Hepatocyte (in vitro differentiated cells): Measurements from ENCODE around the gene PNMA1. TPM values are rescaled to one million over a fixed set of nuclear protein-coding genes. Genes with fewer than 3 reads are reported as not detected.

Experiments used
- DNase-seq: peaks from one replicate; pipeline ENCODE4 v3.0.0-alpha.2; 2016; ENCODE audit warnings: low spot score
- H2AFZ ChIP-seq: fragments of 200-600 bp; sonication (generic); 2 replicates; pipeline ENCODE4 v1.6.0; 2016; ENCODE audit warnings: antibody characterized with exemption, mild to moderate bottlenecking
- H3K27ac ChIP-seq: fragments of 200-600 bp; sonication (generic); 2 replicates; pipeline ENCODE4 v1.5.1; 2016; ENCODE audit warnings: mild to moderate bottlenecking
- H3K27me3 ChIP-seq: fragments of 200-600 bp; sonication (generic); 2 replicates; pipeline ENCODE4 v1.6.1; 2016
- H3K36me3 ChIP-seq: fragments of 200-600 bp; sonication (generic); replicated peaks from 2 replicates; pipeline ENCODE4 v1.5.1; 2016; ENCODE audit warnings: low read depth; ENCODE audit not compliant: insufficient read depth
- H3K4me1 ChIP-seq: fragments of 200-600 bp; sonication (generic); 2 replicates; pipeline ENCODE4 v1.5.1; 2016; ENCODE audit warnings: mild to moderate bottlenecking, moderate library complexity; ENCODE audit not compliant: insufficient read depth
- H3K4me2 ChIP-seq: fragments of 200-600 bp; sonication (generic); 2 replicates; pipeline ENCODE4 v1.6.0; 2016
- H3K4me3 ChIP-seq: fragments of 200-600 bp; sonication (generic); 2 replicates; pipeline ENCODE4 v1.5.1; 2016; ENCODE audit warnings: mild to moderate bottlenecking
- H3K79me2 ChIP-seq: fragments of 200-600 bp; sonication (generic); 2 replicates; pipeline ENCODE4 v1.6.0; 2017; ENCODE audit warnings: mild to moderate bottlenecking
- H3K9me2 ChIP-seq: fragments of 200-600 bp; sonication (generic); replicated peaks from 2 replicates; pipeline ENCODE4 v1.6.0; 2017; ENCODE audit warnings: mild to moderate bottlenecking; ENCODE audit not compliant: insufficient read depth
- H3K9me3 ChIP-seq: fragments of 200-600 bp; sonication (generic); 2 replicates; pipeline ENCODE4 v1.5.1; 2016; ENCODE audit warnings: low read depth, mild to moderate bottlenecking
- H4K20me1 ChIP-seq: fragments of 200-600 bp; sonication (generic); 2 replicates; pipeline ENCODE4 v1.6.0; 2016; ENCODE audit warnings: mild to moderate bottlenecking; ENCODE audit not compliant: insufficient read depth, poor library complexity, severe bottlenecking
- EZH2 ChIP-seq: fragments of 200-600 bp; sonication (generic); IDR thresholded peaks from 2 replicates; pipeline ENCODE4 v1.6.1; 2016; ENCODE audit warnings: antibody characterized with exemption, mild to moderate bottlenecking, borderline replicate concordance
- EZH2phosphoT487 ChIP-seq: fragments of 200-600 bp; sonication (generic); IDR thresholded peaks from one replicate; pipeline ENCODE4 v1.6.1; 2018; ENCODE audit warnings: antibody characterized with exemption, mild to moderate bottlenecking, low read depth, moderate library complexity; ENCODE audit not compliant: unreplicated experiment, severe bottlenecking
- WGBS: methylation state at CpG from one replicate; pipeline ENCODE4 v1.1.6; 2016; ENCODE audit warnings: low lambda C conversion rate; ENCODE audit errors: missing lambda C conversion rate; 5-methylcytosine and 5-hydroxymethylcytosine counted together
- polyA plus RNA-seq: library from polyadenylated mRNA; unstranded; fragments of >200 nt; fragmentation: Nextera tagmentation; extraction: Ambion mirVana; gene quantifications from 2 replicates; pipeline ENCODE4 v1.2.1, GENCODE V29; 2016
- total RNA-seq: library from RNA; depleted of rRNA; stranded (reverse); fragments of >200 nt; gene quantifications from 2 replicates; pipeline ENCODE4 v1.2.3, GENCODE V29; 2014
- TF ChIP-seq, protein P1 (sequence below): fragments of 200-600 bp; sonication (generic); IDR thresholded peaks from 2 replicates; pipeline ENCODE4 v1.5.1; 2016; ENCODE audit warnings: antibody characterized with exemption, mild to moderate bottlenecking; ENCODE audit not compliant: poor library complexity

The PNMA1 gene
- total and polyA plus RNA-seq, 2 experiments from 2014 or later: 27.3 to 45.7 TPM

DNA sequence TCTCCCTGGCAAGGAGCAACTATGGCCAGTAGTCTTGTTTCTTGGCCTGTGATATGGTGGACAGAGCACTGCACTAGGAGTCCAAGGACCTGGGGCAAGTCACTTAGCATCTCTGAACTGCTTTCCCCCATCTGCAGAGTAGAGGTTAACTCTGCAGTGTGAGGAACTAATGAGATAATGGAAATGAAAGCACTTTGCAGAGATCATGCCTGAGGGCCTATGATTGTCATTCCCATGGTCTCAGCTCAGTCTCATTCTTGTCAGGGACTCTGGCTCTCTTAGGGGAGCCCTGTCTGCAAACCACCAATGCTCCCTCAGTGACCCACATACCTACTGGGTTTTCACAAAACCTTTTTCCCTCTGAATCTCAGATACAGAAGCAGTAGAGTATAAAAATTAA lies 6.5 kb upstream of the PNMA1 start:
- H3K4me1 ChIP-seq: peaks cover 38% of the 10 kb centered on the region

DNA sequence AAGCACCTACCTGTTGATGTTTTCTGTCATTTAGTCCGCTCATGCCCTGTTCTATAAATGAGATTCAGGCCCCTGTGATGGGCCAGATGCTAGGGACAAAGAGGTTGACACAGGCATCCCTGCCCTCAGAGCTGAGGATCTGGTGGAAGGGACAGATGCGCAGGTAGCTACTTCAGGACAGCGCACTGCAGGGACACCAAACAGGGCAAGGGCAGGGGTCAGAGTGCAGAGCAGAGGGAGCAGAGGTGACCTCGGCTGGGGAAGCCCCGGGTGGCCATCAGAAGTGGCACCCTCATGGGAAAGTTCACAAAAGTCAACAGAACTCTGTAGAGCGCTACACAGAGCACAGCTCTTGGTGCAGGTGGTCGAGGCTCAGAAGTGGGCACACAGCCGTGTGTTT lies 5.6 kb upstream of the PNMA1 start:
- 84% methylated on average over 8 of the region's 8 CpGs for WGBS
- DNase-seq: no peak
- no peak overlapping the region for H3K27ac ChIP-seq
- no peak overlapping the region for H3K4me3 ChIP-seq
- no peaks in the 10 kb centered on the region for H3K36me3 ChIP-seq
- H4K20me1 ChIP-seq: peaks cover 3% of the 10 kb centered on the region
- H2AFZ ChIP-seq: no peak overlapping the region
- H3K9me3 ChIP-seq: no peaks in the 10 kb centered on the region
- no peaks in the 10 kb centered on the region for H3K27me3 ChIP-seq
- H3K9me2 ChIP-seq: no peaks in the 10 kb centered on the region
- H3K79me2 ChIP-seq: peaks cover 16% of the 10 kb centered on the region
- H3K4me1 ChIP-seq: peaks cover 32% of the 10 kb centered on the region
- TF ChIP-seq, protein P1, sequence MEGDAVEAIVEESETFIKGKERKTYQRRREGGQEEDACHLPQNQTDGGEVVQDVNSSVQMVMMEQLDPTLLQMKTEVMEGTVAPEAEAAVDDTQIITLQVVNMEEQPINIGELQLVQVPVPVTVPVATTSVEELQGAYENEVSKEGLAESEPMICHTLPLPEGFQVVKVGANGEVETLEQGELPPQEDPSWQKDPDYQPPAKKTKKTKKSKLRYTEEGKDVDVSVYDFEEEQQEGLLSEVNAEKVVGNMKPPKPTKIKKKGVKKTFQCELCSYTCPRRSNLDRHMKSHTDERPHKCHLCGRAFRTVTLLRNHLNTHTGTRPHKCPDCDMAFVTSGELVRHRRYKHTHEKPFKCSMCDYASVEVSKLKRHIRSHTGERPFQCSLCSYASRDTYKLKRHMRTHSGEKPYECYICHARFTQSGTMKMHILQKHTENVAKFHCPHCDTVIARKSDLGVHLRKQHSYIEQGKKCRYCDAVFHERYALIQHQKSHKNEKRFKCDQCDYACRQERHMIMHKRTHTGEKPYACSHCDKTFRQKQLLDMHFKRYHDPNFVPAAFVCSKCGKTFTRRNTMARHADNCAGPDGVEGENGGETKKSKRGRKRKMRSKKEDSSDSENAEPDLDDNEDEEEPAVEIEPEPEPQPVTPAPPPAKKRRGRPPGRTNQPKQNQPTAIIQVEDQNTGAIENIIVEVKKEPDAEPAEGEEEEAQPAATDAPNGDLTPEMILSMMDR: no peak
- TF ChIP-seq EZH2phosphoT487 (no peak), EZH2 (no peak)
- no peak overlapping the region for H3K4me2 ChIP-seq

More for the DNA sequence above, 6.5 kb upstream of the PNMA1 start:
- no peak overlapping the region for H3K27ac ChIP-seq
- peaks cover 4% of the 10 kb centered on the region for H3K36me3 ChIP-seq
- no peak overlapping the region for H3K4me2 ChIP-seq
- no peaks in the 10 kb centered on the region for H3K9me2 ChIP-seq
- H3K27me3 ChIP-seq: no peaks in the 10 kb centered on the region
- peaks cover 3% of the 10 kb centered on the region for H4K20me1 ChIP-seq
- H3K9me3 ChIP-seq: no peaks in the 10 kb centered on the region
- H2AFZ ChIP-seq: no peak overlapping the region
- peaks cover 16% of the 10 kb centered on the region for H3K79me2 ChIP-seq
- no peak overlapping the region for H3K4me3 ChIP-seq
- TF ChIP-seq EZH2 (no peak), EZH2phosphoT487 (no peak)
- TF ChIP-seq, protein P1: no peak
- no peak for DNase-seq

DNA sequence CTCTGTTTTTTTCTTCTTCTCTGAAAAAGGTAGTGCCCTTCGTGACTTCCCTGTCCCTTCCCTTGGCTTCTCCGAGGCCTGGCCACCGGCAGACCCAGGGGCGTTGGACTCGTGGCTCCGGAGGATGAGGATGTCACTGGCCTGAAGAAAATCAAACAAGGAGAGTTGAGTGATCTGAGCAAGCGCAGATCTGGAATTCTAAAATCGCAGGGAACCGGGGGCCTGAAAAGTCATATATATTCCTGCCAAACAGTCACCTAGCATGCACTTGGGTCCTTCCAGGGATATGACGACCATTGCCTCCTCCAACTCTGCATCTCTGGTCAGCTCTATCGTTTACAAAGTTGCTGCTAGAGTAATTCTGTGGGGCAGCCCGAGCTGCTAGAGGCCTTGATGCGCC lies 5.2 kb upstream of the PNMA1 start:
- Histone ChIP-seq H3K9me2 (no peaks in the 10 kb centered on the region), H3K9me3 (no peaks in the 10 kb centered on the region), H3K27ac (peak overlapping the region; percentile 74), H3K27me3 (no peaks in the 10 kb centered on the region), H3K4me3 (no peak overlapping the region), H3K4me2 (peak overlapping the region; percentile 67), H3K4me1 (peaks cover 30% of the 10 kb centered on the region), H2AFZ (no peak overlapping the region), H4K20me1 (peaks cover 3% of the 10 kb centered on the region), H3K36me3 (no peaks in the 10 kb centered on the region), H3K79me2 (peaks cover 16% of the 10 kb centered on the region)
- no peak for DNase-seq
- TF ChIP-seq, protein P1: no peak
- TF ChIP-seq EZH2phosphoT487 (no peak), EZH2 (no peak)
- WGBS: 87% methylated on average over 13 of the region's 13 CpGs
